SK-N-SH treated with all-trans-retinoic acid at 6 μM for 48 hours (cell line): Measurements from ENCODE around the gene ZNF107.

Source experiments
- ATAC-seq: fragments of 200-7000 bp; cut with Tn5 transposase; 3 replicates; pipeline ENCODE4 v1.9.1; 2020; ENCODE audit warnings: mild to moderate bottlenecking, moderate library complexity
- ARNTL ChIP-seq: fragments of 450-650 bp; formaldehyde crosslinking; IDR thresholded peaks from 2 replicates; pipeline ENCODE4 v1.5.0; 2020; ENCODE audit warnings: low read depth, mild to moderate bottlenecking, moderate library complexity, borderline replicate concordance
- BACH2 ChIP-seq: fragments of 250-450 bp; sonication (Bioruptor Pico); IDR thresholded peaks from 2 replicates; pipeline ENCODE4 v1.9.0; 2021; ENCODE audit warnings: mild to moderate bottlenecking, borderline replicate concordance
- CSDC2 ChIP-seq: fragments of 250-450 bp; sonication (Bioruptor Pico); IDR thresholded peaks from 2 replicates; pipeline ENCODE4 v1.5.0; 2020; ENCODE audit warnings: mild to moderate bottlenecking, moderate library complexity
- ESRRG ChIP-seq: fragments of 250-450 bp; sonication (Bioruptor Pico); IDR thresholded peaks from 2 replicates; pipeline ENCODE4 v1.6.1; 2021; ENCODE audit warnings: mild to moderate bottlenecking
- GLIS3 ChIP-seq: fragments of 250-450 bp; sonication (Bioruptor Pico); IDR thresholded peaks from 2 replicates; pipeline ENCODE4 v1.5.0; 2020; ENCODE audit warnings: mild to moderate bottlenecking, moderate library complexity
- ISL1 ChIP-seq: fragments of 250-450 bp; sonication (Bioruptor Pico); IDR thresholded peaks from 2 replicates; pipeline ENCODE4 v2.1.2; 2022; ENCODE audit warnings: mild to moderate bottlenecking, moderate library complexity
- OSR1 ChIP-seq: fragments of 250-450 bp; sonication (Bioruptor Pico); IDR thresholded peaks from 2 replicates; pipeline ENCODE4 v1.8.0; 2022; ENCODE audit warnings: moderate library complexity, mild to moderate bottlenecking, inconsistent platforms
- PPARA ChIP-seq: fragments of 250-450 bp; sonication (Bioruptor Pico); IDR thresholded peaks from 2 replicates; pipeline ENCODE4 v1.5.0; 2020; ENCODE audit warnings: mild to moderate bottlenecking, borderline replicate concordance
- RARB ChIP-seq: fragments of 250-450 bp; sonication (Bioruptor Pico); IDR thresholded peaks from 2 replicates; pipeline ENCODE4 v1.8.0; 2021; ENCODE audit warnings: mild to moderate bottlenecking, moderate library complexity
- SNAI2 ChIP-seq: fragments of 250-450 bp; sonication (Bioruptor Pico); IDR thresholded peaks from 2 replicates; pipeline ENCODE4 v1.5.0; 2020; ENCODE audit warnings: mild to moderate bottlenecking, moderate library complexity
- TCF4 ChIP-seq: fragments of 250-450 bp; sonication (Bioruptor Pico); IDR thresholded peaks from 2 replicates; pipeline ENCODE4 v1.8.0; 2021; ENCODE audit warnings: mild to moderate bottlenecking, moderate library complexity, borderline replicate concordance
- TOX ChIP-seq: fragments of 250-450 bp; sonication (Bioruptor Pico); IDR thresholded peaks from 2 replicates; pipeline ENCODE4 v1.8.0; 2021; ENCODE audit warnings: mild to moderate bottlenecking, moderate library complexity, borderline replicate concordance
- ZC3H10 ChIP-seq: fragments of 250-450 bp; sonication (Bioruptor Pico); IDR thresholded peaks from 2 replicates; pipeline ENCODE4 v1.5.1; 2021; ENCODE audit warnings: mild to moderate bottlenecking, moderate library complexity
- ZFP3 ChIP-seq: fragments of 250-450 bp; sonication (Bioruptor Pico); IDR thresholded peaks from 2 replicates; pipeline ENCODE4 v1.5.0; 2020; ENCODE audit warnings: mild to moderate bottlenecking, moderate library complexity
- ZFP30 ChIP-seq: fragments of 450-650 bp; formaldehyde crosslinking; IDR thresholded peaks from 2 replicates; pipeline ENCODE4 v1.5.0; 2022; ENCODE audit warnings: mild to moderate bottlenecking, moderate library complexity
- ZNF565 ChIP-seq: fragments of 450-650 bp; formaldehyde crosslinking; conservative IDR thresholded peaks from 2 replicates; pipeline ENCODE4 v1.5.0; 2020; ENCODE audit warnings: low read depth, mild to moderate bottlenecking, moderate library complexity
- ZNF70 ChIP-seq: fragments of 450-650 bp; formaldehyde crosslinking; IDR thresholded peaks from 2 replicates; pipeline ENCODE4 v1.5.0; 2020; ENCODE audit warnings: mild to moderate bottlenecking, moderate library complexity
- TF ChIP-seq, protein P1 (sequence below): fragments of 250-450 bp; sonication (Bioruptor Pico); IDR thresholded peaks from 2 replicates; pipeline ENCODE4 v1.5.0; 2020; ENCODE audit warnings: mild to moderate bottlenecking, moderate library complexity
- TF ChIP-seq, protein P2 (sequence below): fragments of 250-450 bp; sonication (Bioruptor Pico); IDR thresholded peaks from 2 replicates; pipeline ENCODE4 v1.5.1; 2021; ENCODE audit warnings: mild to moderate bottlenecking, moderate library complexity
- TF ChIP-seq, protein P3 (sequence below): fragments of 250-450 bp; sonication (Bioruptor Pico); IDR thresholded peaks from 2 replicates; pipeline ENCODE4 v1.5.1; 2020; ENCODE audit warnings: low read depth, mild to moderate bottlenecking, moderate library complexity
- TF ChIP-seq, protein P4 (sequence below): fragments of 250-450 bp; sonication (Bioruptor Pico); IDR thresholded peaks from 2 replicates; pipeline ENCODE4 v1.8.0; 2020; ENCODE audit warnings: mild to moderate bottlenecking, moderate library complexity, borderline replicate concordance
- TF ChIP-seq, protein P5 (sequence below): fragments of 250-450 bp; sonication (Bioruptor Pico); IDR thresholded peaks from 2 replicates; pipeline ENCODE4 v1.8.0; 2021; ENCODE audit warnings: low read depth, mild to moderate bottlenecking, moderate library complexity, borderline replicate concordance

Gene ZNF107

DNA sequence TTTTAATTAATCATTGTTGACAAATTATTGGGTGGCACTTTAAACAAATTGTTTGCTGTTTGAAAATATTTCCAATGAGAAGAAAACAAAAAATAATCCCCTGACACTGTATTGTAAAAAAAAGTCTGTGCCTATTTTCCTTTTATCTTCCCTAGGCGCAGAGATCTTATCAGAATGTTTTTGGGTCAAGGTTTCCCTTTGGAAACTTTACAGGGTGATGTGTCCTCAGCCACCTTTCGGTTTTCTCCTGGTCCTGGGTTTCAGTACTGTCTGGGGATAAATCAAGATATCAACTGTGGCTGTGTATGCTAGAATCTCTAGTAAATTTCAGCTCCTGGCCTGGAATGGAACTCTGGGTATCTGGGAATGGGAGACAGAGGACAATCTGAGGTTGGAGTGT, 1.4 kb downstream of the ZNF107 start:
- no peak for ATAC-seq
- TF ChIP-seq, protein P1, sequence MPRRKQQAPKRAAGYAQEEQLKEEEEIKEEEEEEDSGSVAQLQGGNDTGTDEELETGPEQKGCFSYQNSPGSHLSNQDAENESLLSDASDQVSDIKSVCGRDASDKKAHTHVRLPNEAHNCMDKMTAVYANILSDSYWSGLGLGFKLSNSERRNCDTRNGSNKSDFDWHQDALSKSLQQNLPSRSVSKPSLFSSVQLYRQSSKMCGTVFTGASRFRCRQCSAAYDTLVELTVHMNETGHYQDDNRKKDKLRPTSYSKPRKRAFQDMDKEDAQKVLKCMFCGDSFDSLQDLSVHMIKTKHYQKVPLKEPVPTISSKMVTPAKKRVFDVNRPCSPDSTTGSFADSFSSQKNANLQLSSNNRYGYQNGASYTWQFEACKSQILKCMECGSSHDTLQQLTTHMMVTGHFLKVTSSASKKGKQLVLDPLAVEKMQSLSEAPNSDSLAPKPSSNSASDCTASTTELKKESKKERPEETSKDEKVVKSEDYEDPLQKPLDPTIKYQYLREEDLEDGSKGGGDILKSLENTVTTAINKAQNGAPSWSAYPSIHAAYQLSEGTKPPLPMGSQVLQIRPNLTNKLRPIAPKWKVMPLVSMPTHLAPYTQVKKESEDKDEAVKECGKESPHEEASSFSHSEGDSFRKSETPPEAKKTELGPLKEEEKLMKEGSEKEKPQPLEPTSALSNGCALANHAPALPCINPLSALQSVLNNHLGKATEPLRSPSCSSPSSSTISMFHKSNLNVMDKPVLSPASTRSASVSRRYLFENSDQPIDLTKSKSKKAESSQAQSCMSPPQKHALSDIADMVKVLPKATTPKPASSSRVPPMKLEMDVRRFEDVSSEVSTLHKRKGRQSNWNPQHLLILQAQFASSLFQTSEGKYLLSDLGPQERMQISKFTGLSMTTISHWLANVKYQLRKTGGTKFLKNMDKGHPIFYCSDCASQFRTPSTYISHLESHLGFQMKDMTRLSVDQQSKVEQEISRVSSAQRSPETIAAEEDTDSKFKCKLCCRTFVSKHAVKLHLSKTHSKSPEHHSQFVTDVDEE, result no peak
- TF ChIP-seq ZFP3 (no peak), ZC3H10 (CRISPR knock-in tag) (no peak), ISL1 (CRISPR knock-in tag) (no peak), TCF4 (CRISPR knock-in tag) (no peak), RARB (CRISPR knock-in tag) (no peak), ZNF565 (CRISPR knock-in tag) (no peak), BACH2 (CRISPR knock-in tag) (no peak), GLIS3 (CRISPR knock-in tag) (no peak), OSR1 (no peak), SNAI2 (CRISPR knock-in tag) (no peak), TOX (CRISPR knock-in tag) (no peak), ZFP30 (no peak), ZNF70 (CRISPR knock-in tag) (no peak), ARNTL (no peak)
- TF ChIP-seq, protein P2, sequence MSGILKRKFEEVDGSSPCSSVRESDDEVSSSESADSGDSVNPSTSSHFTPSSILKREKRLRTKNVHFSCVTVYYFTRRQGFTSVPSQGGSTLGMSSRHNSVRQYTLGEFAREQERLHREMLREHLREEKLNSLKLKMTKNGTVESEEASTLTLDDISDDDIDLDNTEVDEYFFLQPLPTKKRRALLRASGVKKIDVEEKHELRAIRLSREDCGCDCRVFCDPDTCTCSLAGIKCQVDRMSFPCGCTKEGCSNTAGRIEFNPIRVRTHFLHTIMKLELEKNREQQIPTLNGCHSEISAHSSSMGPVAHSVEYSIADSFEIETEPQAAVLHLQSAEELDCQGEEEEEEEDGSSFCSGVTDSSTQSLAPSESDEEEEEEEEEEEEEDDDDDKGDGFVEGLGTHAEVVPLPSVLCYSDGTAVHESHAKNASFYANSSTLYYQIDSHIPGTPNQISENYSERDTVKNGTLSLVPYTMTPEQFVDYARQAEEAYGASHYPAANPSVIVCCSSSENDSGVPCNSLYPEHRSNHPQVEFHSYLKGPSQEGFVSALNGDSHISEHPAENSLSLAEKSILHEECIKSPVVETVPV (CRISPR knock-in tag), result no peak
- TF ChIP-seq, protein P3, sequence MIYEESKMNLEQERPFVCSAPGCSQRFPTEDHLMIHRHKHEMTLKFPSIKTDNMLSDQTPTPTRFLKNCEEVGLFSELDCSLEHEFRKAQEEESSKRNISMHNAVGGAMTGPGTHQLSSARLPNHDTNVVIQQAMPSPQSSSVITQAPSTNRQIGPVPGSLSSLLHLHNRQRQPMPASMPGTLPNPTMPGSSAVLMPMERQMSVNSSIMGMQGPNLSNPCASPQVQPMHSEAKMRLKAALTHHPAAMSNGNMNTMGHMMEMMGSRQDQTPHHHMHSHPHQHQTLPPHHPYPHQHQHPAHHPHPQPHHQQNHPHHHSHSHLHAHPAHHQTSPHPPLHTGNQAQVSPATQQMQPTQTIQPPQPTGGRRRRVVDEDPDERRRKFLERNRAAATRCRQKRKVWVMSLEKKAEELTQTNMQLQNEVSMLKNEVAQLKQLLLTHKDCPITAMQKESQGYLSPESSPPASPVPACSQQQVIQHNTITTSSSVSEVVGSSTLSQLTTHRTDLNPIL (CRISPR knock-in tag), result no peak
- TF ChIP-seq, protein P4, sequence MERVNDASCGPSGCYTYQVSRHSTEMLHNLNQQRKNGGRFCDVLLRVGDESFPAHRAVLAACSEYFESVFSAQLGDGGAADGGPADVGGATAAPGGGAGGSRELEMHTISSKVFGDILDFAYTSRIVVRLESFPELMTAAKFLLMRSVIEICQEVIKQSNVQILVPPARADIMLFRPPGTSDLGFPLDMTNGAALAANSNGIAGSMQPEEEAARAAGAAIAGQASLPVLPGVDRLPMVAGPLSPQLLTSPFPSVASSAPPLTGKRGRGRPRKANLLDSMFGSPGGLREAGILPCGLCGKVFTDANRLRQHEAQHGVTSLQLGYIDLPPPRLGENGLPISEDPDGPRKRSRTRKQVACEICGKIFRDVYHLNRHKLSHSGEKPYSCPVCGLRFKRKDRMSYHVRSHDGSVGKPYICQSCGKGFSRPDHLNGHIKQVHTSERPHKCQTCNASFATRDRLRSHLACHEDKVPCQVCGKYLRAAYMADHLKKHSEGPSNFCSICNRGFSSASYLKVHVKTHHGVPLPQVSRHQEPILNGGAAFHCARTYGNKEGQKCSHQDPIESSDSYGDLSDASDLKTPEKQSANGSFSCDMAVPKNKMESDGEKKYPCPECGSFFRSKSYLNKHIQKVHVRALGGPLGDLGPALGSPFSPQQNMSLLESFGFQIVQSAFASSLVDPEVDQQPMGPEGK (CRISPR knock-in tag), result no peak

DNA sequence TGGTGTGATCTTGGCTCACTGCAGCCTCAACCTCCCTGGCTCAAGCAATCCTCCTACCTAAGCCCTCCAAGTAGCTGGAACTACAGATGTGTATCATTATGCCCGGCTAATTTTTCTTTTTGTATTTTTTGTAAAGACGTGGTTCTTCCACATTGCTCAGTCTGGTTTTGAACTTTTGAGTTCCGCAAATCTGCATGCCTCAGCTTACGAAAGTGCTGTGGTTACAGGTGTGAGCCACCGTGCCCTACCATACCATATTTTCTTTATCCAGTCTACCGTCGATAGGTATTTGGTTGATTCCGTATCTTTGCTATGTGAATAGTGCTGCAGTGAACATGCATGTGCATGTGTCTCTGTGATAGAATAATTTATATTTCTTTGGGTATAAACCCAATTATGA, 6.5 kb downstream of the ZNF107 start:
- ATAC-seq, result no peak
- TF ChIP-seq RARB (CRISPR knock-in tag), result no peak
- TF ChIP-seq TCF4 (CRISPR knock-in tag), result no peak
- no peak for TF ChIP-seq CSDC2 (CRISPR knock-in tag)
- no peak for TF ChIP-seq ZNF70 (CRISPR knock-in tag)
- TF ChIP-seq SNAI2 (CRISPR knock-in tag), result no peak
- TF ChIP-seq ESRRG (CRISPR knock-in tag), result no peak
- TF ChIP-seq ZFP30, result no peak
- TF ChIP-seq, protein P5, sequence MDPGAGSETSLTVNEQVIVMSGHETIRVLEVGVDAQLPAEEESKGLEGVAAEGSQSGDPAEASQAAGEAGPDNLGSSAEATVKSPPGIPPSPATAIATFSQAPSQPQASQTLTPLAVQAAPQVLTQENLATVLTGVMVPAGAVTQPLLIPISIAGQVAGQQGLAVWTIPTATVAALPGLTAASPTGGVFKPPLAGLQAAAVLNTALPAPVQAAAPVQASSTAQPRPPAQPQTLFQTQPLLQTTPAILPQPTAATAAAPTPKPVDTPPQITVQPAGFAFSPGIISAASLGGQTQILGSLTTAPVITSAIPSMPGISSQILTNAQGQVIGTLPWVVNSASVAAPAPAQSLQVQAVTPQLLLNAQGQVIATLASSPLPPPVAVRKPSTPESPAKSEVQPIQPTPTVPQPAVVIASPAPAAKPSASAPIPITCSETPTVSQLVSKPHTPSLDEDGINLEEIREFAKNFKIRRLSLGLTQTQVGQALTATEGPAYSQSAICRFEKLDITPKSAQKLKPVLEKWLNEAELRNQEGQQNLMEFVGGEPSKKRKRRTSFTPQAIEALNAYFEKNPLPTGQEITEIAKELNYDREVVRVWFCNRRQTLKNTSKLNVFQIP (CRISPR knock-in tag), result no peak
- TF ChIP-seq, protein P4 (CRISPR knock-in tag), result no peak
- no peak for TF ChIP-seq ARNTL
- no peak for TF ChIP-seq TOX (CRISPR knock-in tag)
- no peak for TF ChIP-seq ZC3H10 (CRISPR knock-in tag)
- TF ChIP-seq PPARA, result no peak
- TF ChIP-seq, protein P2 (CRISPR knock-in tag), result no peak
- TF ChIP-seq OSR1, result no peak
- TF ChIP-seq, protein P1, result no peak
- TF ChIP-seq ZFP3, result no peak
- TF ChIP-seq ZNF565 (CRISPR knock-in tag), result no peak
